ENCODE measurements around the gene ZNF66.

GRCh38 chr19:20787786-20788185 is 11.7 kb downstream of the ZNF66 start:
- no peak for TF ChIP-seq CTCF (IDR thresholded peaks at IDR 0.05; ENCODE audit: borderline replicate concordance, extremely low read depth, low read length, poor library complexity, severe bottlenecking)
- no peak for TF ChIP-seq EZH2 (IDR thresholded peaks at IDR 0.05; ENCODE audit: borderline replicate concordance, low read depth, low read length, severe bottlenecking)

Measured in DND-41 (cell line).